IPS-18a (cell line): Measurements from ENCODE around the gene CYB561D1.

Experiments
- H3K27ac ChIP-seq: one replicate; pipeline ENCODE4 v1.5.1; 2013; ENCODE audit warnings: low read length
- H3K27me3 ChIP-seq: one replicate; pipeline ENCODE4 v1.6.1; 2013; ENCODE audit warnings: mild to moderate bottlenecking, low read length; ENCODE audit not compliant: control insufficient read depth, insufficient read depth
- H3K36me3 ChIP-seq: one replicate; pipeline ENCODE4 v1.6.1; 2013; ENCODE audit warnings: low read depth, low read length; ENCODE audit not compliant: control insufficient read depth
- H3K4me1 ChIP-seq: one replicate; pipeline ENCODE4 v1.6.1; 2013; ENCODE audit warnings: low read depth, low read length; ENCODE audit not compliant: control insufficient read depth
- H3K4me3 ChIP-seq: one replicate; pipeline ENCODE4 v1.5.1; 2013; ENCODE audit warnings: low read length
- H3K9ac ChIP-seq: one replicate; pipeline ENCODE4 v1.6.1; 2013; ENCODE audit warnings: mild to moderate bottlenecking, low read length, moderate library complexity
- H3K9me3 ChIP-seq: one replicate; pipeline ENCODE4 v1.6.1; 2013; ENCODE audit warnings: low read depth, low read length; ENCODE audit not compliant: control insufficient read depth

The CYB561D1 gene

GRCh38 chr1:109508001-109508872 lies 14.3 kb downstream of the CYB561D1 start:
- no peaks in the 10 kb centered on the region for H3K9me3 ChIP-seq
- peaks cover 35% of the 10 kb centered on the region for H3K27me3 ChIP-seq
- H3K4me3 ChIP-seq, result no peak overlapping the region
- peaks cover 6% of the 10 kb centered on the region for H3K4me1 ChIP-seq
- H3K9ac ChIP-seq, result no peak overlapping the region
- no peak overlapping the region for H3K27ac ChIP-seq
- H3K36me3 ChIP-seq, result no peaks in the 10 kb centered on the region

- Histone ChIP-seq H3K9ac (no peak overlapping the region), H3K27me3 (peaks cover 35% of the 10 kb centered on the region), H3K4me3 (peak overlapping the region; percentile 83), H3K9me3 (no peaks in the 10 kb centered on the region), H3K36me3 (no peaks in the 10 kb centered on the region), H3K27ac (no peak overlapping the region), H3K4me1 (peaks cover 6% of the 10 kb centered on the region)
These were observed 14.9 kb downstream of the CYB561D1 start for GRCh38 chr1:109508873-109509175.

- Histone ChIP-seq H3K4me1 (peaks cover 6% of the 10 kb centered on the region), H3K27me3 (peaks cover 35% of the 10 kb centered on the region), H3K27ac (no peak within 1 kb of the TSS), H3K36me3 (no peaks in the 10 kb centered on the region), H3K4me3 (peak within 1 kb of the TSS; percentile 83), H3K9me3 (no peaks in the 10 kb centered on the region), H3K9ac (peak within 1 kb of the TSS; percentile 45)
These were observed 15.6 kb downstream of the CYB561D1 start, which contains the start of gene AMIGO1 for GRCh38 chr1:109509176-109510134. TSS of gene AMIGO1 (minus strand) at chr1:109509727. CDS start at chr1:109508912, 815 bp downstream.

- Histone ChIP-seq H3K27ac (no peak overlapping the region), H3K4me3 (no peak overlapping the region), H3K9me3 (no peaks in the 10 kb centered on the region), H3K4me1 (peaks cover 6% of the 10 kb centered on the region), H3K36me3 (no peaks in the 10 kb centered on the region), H3K27me3 (peaks cover 34% of the 10 kb centered on the region), H3K9ac (no peak overlapping the region)
These were observed 19.3 kb downstream of the CYB561D1 start for GRCh38 chr1:109513110-109513710.

GRCh38 chr1:109514846-109515245 lies 21.0 kb downstream of the CYB561D1 start:
- H3K9ac ChIP-seq, result no peak overlapping the region
- peaks cover 6% of the 10 kb centered on the region for H3K4me1 ChIP-seq
- no peaks in the 10 kb centered on the region for H3K9me3 ChIP-seq
- H3K4me3 ChIP-seq, result no peak overlapping the region
- no peaks in the 10 kb centered on the region for H3K36me3 ChIP-seq
- H3K27me3 ChIP-seq, result peaks cover 22% of the 10 kb centered on the region
- no peak overlapping the region for H3K27ac ChIP-seq

GRCh38 chr1:109516872-109517271 lies 23.0 kb downstream of the CYB561D1 start:
- H3K9me3 ChIP-seq, result no peaks in the 10 kb centered on the region
- peaks cover 1% of the 10 kb centered on the region for H3K27me3 ChIP-seq
- H3K36me3 ChIP-seq, result no peaks in the 10 kb centered on the region
- no peaks in the 10 kb centered on the region for H3K4me1 ChIP-seq
- no peak overlapping the region for H3K4me3 ChIP-seq
- H3K27ac ChIP-seq, result no peak overlapping the region
- H3K9ac ChIP-seq, result no peak overlapping the region

GRCh38 chr1:109517337-109517736 lies 23.4 kb downstream of the CYB561D1 start:
- Histone ChIP-seq H3K27ac (no peak overlapping the region), H3K9me3 (no peaks in the 10 kb centered on the region), H3K9ac (no peak overlapping the region), H3K4me3 (no peak overlapping the region), H3K27me3 (no peaks in the 10 kb centered on the region), H3K36me3 (no peaks in the 10 kb centered on the region), H3K4me1 (no peaks in the 10 kb centered on the region)

- no peaks in the 10 kb centered on the region for H3K36me3 ChIP-seq
- no peak overlapping the region for H3K27ac ChIP-seq
- no peaks in the 10 kb centered on the region for H3K9me3 ChIP-seq
- H3K27me3 ChIP-seq, result no peaks in the 10 kb centered on the region
- no peak overlapping the region for H3K4me3 ChIP-seq
- no peaks in the 10 kb centered on the region for H3K4me1 ChIP-seq
- H3K9ac ChIP-seq, result no peak overlapping the region
These were observed 27.4 kb downstream of the CYB561D1 start for GRCh38 chr1:109521002-109521951.

GRCh38 chr1:109522026-109522425 lies 28.1 kb downstream of the CYB561D1 start:
- H3K4me1 ChIP-seq, result no peaks in the 10 kb centered on the region
- H3K27ac ChIP-seq, result no peak overlapping the region
- H3K36me3 ChIP-seq, result no peaks in the 10 kb centered on the region
- H3K4me3 ChIP-seq, result no peak overlapping the region
- H3K27me3 ChIP-seq, result no peaks in the 10 kb centered on the region
- H3K9ac ChIP-seq, result no peak overlapping the region
- H3K9me3 ChIP-seq, result no peaks in the 10 kb centered on the region

- Histone ChIP-seq H3K36me3 (no peaks in the 10 kb centered on the region), H3K4me1 (no peaks in the 10 kb centered on the region), H3K9ac (no peak overlapping the region), H3K27ac (no peak overlapping the region), H3K4me3 (no peak overlapping the region), H3K9me3 (no peaks in the 10 kb centered on the region), H3K27me3 (no peaks in the 10 kb centered on the region)
These were observed 29.8 kb downstream of the CYB561D1 start for GRCh38 chr1:109523706-109524105.
